Mesodermal cell (in vitro differentiated cells): ENCODE measurements around the gene FAM236B.
"Not testable (repeated sequence)": the region's sequence is repeated elsewhere in the genome, so short reads cannot be mapped to it uniquely, and the experiment has no call there.

Experiments
- H3K27ac ChIP-seq: 2 replicates; pipeline ENCODE4 v1.7.0; 2013; ENCODE audit warnings: mild to moderate bottlenecking, low read depth, low read length, moderate library complexity; ENCODE audit not compliant: severe bottlenecking
- H3K36me3 ChIP-seq: 2 replicates; pipeline ENCODE4 v1.7.1; 2013; ENCODE audit warnings: mild to moderate bottlenecking, low read length, moderate library complexity; ENCODE audit not compliant: control insufficient read depth, insufficient read depth
- H3K4me1 ChIP-seq: one replicate; pipeline ENCODE4 v1.7.1; 2013; ENCODE audit warnings: mild to moderate bottlenecking, low read length; ENCODE audit not compliant: insufficient read depth, control insufficient read depth, poor library complexity, severe bottlenecking
- H3K4me3 ChIP-seq: 2 replicates; pipeline ENCODE4 v1.7.0; 2013; ENCODE audit warnings: low read length, control low read depth, mild to moderate bottlenecking; ENCODE audit not compliant: insufficient read depth, poor library complexity, severe bottlenecking; ENCODE audit errors: extremely low read depth
- H3K9me3 ChIP-seq: 2 replicates; pipeline ENCODE4 v1.7.1; 2013; ENCODE audit warnings: mild to moderate bottlenecking, low read length, moderate library complexity; ENCODE audit not compliant: control insufficient read depth
- WGBS, 2 experiments: methylation state at CpG; one replicate each; pipeline ENCODE4 v1.1.5; 2013; ENCODE audit warnings: missing lambda C conversion rate in 2 of 2; ENCODE audit not compliant: insufficient coverage in 2 of 2; 5-methylcytosine and 5-hydroxymethylcytosine counted together

The FAM236B gene

DNA sequence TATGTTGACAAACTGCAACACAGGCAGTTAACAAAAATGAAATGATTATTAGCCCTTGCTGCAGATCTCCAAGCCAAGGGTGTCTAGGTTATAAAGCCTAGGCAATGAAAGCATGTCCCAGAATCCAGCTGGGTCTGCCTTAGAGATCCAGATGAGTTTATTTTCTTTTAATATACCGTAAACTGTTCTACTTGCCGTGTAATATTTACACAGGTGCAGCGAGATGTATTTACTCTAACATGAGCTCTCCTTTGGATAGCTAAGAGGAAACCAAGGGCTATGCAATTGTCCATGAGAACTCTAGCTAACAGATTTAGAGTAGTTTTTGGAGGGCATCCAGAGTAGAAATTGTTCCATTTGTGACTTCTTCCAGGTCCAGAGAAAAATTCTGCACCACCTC lies 33.9 kb downstream of the FAM236B start:
- not testable (repeated sequence) for H3K9me3 ChIP-seq, H3K4me3 ChIP-seq, H3K27ac ChIP-seq, H3K4me1 ChIP-seq, H3K36me3 ChIP-seq
- WGBS, 2 experiments: no CpG with 5 or more reads among the region's 3 CpGs

DNA sequence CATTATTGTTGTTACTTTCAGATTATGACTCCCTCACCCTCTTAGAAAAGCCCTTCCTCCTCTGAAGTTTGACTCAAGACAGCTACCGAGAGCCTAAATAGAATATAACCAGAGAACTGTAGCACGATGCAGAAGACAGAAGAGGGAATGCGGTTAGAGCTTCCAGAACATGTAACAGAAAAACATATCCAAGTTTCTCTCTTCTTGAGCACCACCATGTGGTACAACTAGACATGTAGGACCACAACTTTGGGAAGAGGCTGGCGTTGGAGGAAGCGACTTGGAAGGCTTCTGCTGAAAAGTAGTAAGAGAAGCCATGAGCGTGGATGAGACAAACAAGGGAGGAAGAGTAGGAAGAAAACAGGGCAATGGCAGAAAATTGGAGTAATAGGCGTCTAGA lies 36.9 kb downstream of the FAM236B start:
- H3K4me1 ChIP-seq, H3K27ac ChIP-seq, H3K36me3 ChIP-seq, H3K4me3 ChIP-seq, H3K9me3 ChIP-seq: not testable (repeated sequence)
- no CpG with 5 or more reads among the region's 7 CpGs for WGBS, 2 experiments

DNA sequence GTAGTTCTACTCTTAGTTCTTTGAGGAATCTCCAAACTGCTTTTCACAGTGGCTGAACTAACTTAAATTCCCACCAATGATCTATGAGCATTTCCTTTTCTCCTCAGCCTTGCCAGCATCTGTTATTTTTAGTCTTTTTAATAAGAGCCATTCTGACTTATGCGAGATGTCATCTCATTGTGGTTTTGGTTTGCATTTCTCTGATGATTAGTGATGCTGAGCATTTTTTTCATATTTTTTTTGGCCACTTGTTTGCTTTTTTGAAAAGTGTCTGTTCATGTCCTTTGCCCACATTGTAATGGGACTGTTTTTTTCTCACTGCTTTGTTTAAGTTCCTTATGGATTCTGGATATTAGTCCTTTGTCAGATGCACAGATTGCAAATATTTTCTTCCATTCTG lies 46.9 kb downstream of the FAM236B start:
- Histone ChIP-seq H3K4me1 (peaks cover 5% of the 10 kb centered on the region), H3K4me3 (no peak overlapping the region), H3K36me3 (no peaks in the 10 kb centered on the region), H3K9me3 (no peaks in the 10 kb centered on the region), H3K27ac (no peak overlapping the region)
- WGBS, 2 experiments: no CpG with 5 or more reads among the region's 1 CpG

DNA sequence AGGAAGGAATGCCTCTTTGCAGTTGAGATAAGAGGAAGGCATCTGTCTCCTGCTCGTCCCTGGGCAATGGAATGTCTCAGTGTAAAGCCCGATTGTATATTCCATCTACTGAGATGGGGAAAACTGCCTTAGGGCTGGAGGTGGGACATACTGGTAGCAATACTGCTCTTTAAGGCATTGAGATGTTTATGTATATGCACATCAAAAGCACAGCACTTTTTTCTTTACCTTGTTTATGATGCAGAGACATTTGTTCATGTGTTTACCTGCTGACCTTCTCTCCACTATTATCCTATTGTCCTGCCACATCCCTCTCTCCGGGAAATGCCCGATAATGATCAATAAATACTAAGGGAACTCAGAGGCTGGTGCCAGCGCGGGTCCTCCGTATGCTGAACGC lies 48.8 kb downstream of the FAM236B start:
- H3K4me3 ChIP-seq, H3K4me1 ChIP-seq, H3K36me3 ChIP-seq, H3K27ac ChIP-seq, H3K9me3 ChIP-seq: not testable (repeated sequence)
- 70% methylated on average over 4 of the region's 8 CpGs; no CpG with 5 or more reads in 1 of the 2 experiments for WGBS, 2 experiments
